ENCODE data around the gene LUM. TPM values are rescaled to one million over a fixed set of nuclear protein-coding genes. Genes with fewer than 3 reads are reported as not detected.

Gene LUM
- total RNA-seq, result 691 and 1,118 TPM in 2 replicates

GRCh38 chr12:91111366-91112325, at the start of gene LUM:
Gene LUM (minus strand): TSS chr12:91111494. CDS start chr12:91108979, 2,515 bp downstream.

GRCh38 chr12:91057368-91058165, 53.7 kb downstream of the LUM start, which contains the start of gene KERA:
Gene KERA (minus strand): TSS chr12:91058024. CDS start chr12:91056281, 1,743 bp downstream.

Other genes with a start within 250 kb of the LUM start
- gene CCER1, start 156.3 kb downstream of the LUM start, total RNA-seq, result not detected in 2 replicates
- not detected in 2 replicates for gene EPYC, start 106.5 kb downstream of the LUM start, total RNA-seq
- not detected in 2 replicates for gene KERA, start 53.5 kb downstream of the LUM start, total RNA-seq
- gene DCN, start 71.3 kb upstream of the LUM start, total RNA-seq, result 129 and 306 TPM in 2 replicates

Measured in aortic smooth muscle cell (primary cell).